Nephron (organoid): ENCODE results near the gene C1orf159.

Experiments
- H3K27ac Mint-ChIP-seq, 3 experiments: 2 replicates each; pipeline ENCODE4 v1.8.0; 2020; ENCODE audit warnings: mixed read lengths in 3 of 3, mild to moderate bottlenecking in 2 of 3, moderate library complexity in 1 of 3
- H3K27me3 Mint-ChIP-seq: 2 replicates; pipeline ENCODE4 v1.8.0; 2021; ENCODE audit warnings: low read depth, mild to moderate bottlenecking, moderate library complexity, mixed read lengths
- H3K36me3 Mint-ChIP-seq: 2 replicates; pipeline ENCODE4 v1.8.0; 2020; ENCODE audit warnings: low read depth, mixed read lengths
- H3K4me1 Mint-ChIP-seq: 2 replicates; pipeline ENCODE4 v1.8.0; 2020; ENCODE audit warnings: mixed read lengths
- H3K4me3 Mint-ChIP-seq, 3 experiments: 2 replicates each; pipeline ENCODE4 v1.8.0; 2020; ENCODE audit warnings: mild to moderate bottlenecking in 3 of 3, mixed read lengths in 3 of 3, moderate library complexity in 2 of 3
- H3K9me3 Mint-ChIP-seq: 2 replicates; pipeline ENCODE4 v1.8.0; 2020; ENCODE audit warnings: mixed read lengths
- CTCF ChIP-seq, 3 experiments: fragments of 200-600 bp; sonication (generic); IDR thresholded peaks; one replicate each; pipeline ENCODE4 v1.5.0; 2021; ENCODE audit warnings: antibody characterized with exemption in 3 of 3; ENCODE audit not compliant: unreplicated experiment in 3 of 3

C1orf159 gene

GRCh38 chr1:1162597-1163537 is 47.0 kb upstream of the C1orf159 start:
- no peaks in the 10 kb centered on the region for H3K36me3 Mint-ChIP-seq
- H3K9me3 Mint-ChIP-seq = no peaks in the 10 kb centered on the region
- TF ChIP-seq CTCF (IDR thresholded peaks at IDR 0.05; ENCODE audit: unreplicated experiment in 3 of 3) = no peak
- H3K4me1 Mint-ChIP-seq = peaks cover 12% of the 10 kb centered on the region
- peak overlapping the region in 1 of 3 experiments; percentile 96 for H3K27ac Mint-ChIP-seq
- peaks cover 11% of the 10 kb centered on the region for H3K27me3 Mint-ChIP-seq
- H3K4me3 Mint-ChIP-seq = peak overlapping the region; percentile 77 to 79 (median 79)

GRCh38 chr1:1161683-1162079 is 45.8 kb upstream of the C1orf159 start:
- H3K9me3 Mint-ChIP-seq = no peaks in the 10 kb centered on the region
- no peak overlapping the region for H3K27ac Mint-ChIP-seq
- no peak for TF ChIP-seq CTCF (IDR thresholded peaks at IDR 0.05; ENCODE audit: unreplicated experiment in 3 of 3)
- no peak overlapping the region for H3K4me3 Mint-ChIP-seq
- H3K27me3 Mint-ChIP-seq = peaks cover 12% of the 10 kb centered on the region
- H3K36me3 Mint-ChIP-seq = no peaks in the 10 kb centered on the region
- H3K4me1 Mint-ChIP-seq = peaks cover 12% of the 10 kb centered on the region

- no peaks in the 10 kb centered on the region for H3K36me3 Mint-ChIP-seq
- no peaks in the 10 kb centered on the region for H3K9me3 Mint-ChIP-seq
- H3K4me3 Mint-ChIP-seq = no peak overlapping the region
- TF ChIP-seq CTCF (IDR thresholded peaks at IDR 0.05; ENCODE audit: unreplicated experiment in 3 of 3) = no peak
- H3K27me3 Mint-ChIP-seq = peaks cover 15% of the 10 kb centered on the region
- peaks cover 12% of the 10 kb centered on the region for H3K4me1 Mint-ChIP-seq
- H3K27ac Mint-ChIP-seq = peak overlapping the region in 1 of 3 experiments; percentile 56
Measured at GRCh38 chr1:1161078-1161682, 45.3 kb upstream of the C1orf159 start.

GRCh38 chr1:1160281-1160930 is 44.5 kb upstream of the C1orf159 start:
- H3K36me3 Mint-ChIP-seq = no peaks in the 10 kb centered on the region
- peak overlapping the region in 1 of 3 experiments; percentile 56 for H3K27ac Mint-ChIP-seq
- peaks cover 7% of the 10 kb centered on the region for H3K4me1 Mint-ChIP-seq

More at GRCh38 chr1:1160281-1160930, 44.5 kb upstream of the C1orf159 start:
- H3K9me3 Mint-ChIP-seq = peaks cover 2% of the 10 kb centered on the region
- peaks cover 16% of the 10 kb centered on the region for H3K27me3 Mint-ChIP-seq
- H3K4me3 Mint-ChIP-seq = no peak overlapping the region
- TF ChIP-seq CTCF (IDR thresholded peaks at IDR 0.05; ENCODE audit: unreplicated experiment in 3 of 3) = no peak
